HG02588 (cell line): Measurements from ENCODE around the gene PIP5K1C.

ENCODE experiments used
- ATAC-seq: cut with Tn5 transposase; IDR thresholded peaks from one replicate; pipeline ENCODE4 v1.9.1; 2021; ENCODE audit warnings: mild to moderate bottlenecking, moderate library complexity; ENCODE audit not compliant: unreplicated experiment

The PIP5K1C gene

DNA sequence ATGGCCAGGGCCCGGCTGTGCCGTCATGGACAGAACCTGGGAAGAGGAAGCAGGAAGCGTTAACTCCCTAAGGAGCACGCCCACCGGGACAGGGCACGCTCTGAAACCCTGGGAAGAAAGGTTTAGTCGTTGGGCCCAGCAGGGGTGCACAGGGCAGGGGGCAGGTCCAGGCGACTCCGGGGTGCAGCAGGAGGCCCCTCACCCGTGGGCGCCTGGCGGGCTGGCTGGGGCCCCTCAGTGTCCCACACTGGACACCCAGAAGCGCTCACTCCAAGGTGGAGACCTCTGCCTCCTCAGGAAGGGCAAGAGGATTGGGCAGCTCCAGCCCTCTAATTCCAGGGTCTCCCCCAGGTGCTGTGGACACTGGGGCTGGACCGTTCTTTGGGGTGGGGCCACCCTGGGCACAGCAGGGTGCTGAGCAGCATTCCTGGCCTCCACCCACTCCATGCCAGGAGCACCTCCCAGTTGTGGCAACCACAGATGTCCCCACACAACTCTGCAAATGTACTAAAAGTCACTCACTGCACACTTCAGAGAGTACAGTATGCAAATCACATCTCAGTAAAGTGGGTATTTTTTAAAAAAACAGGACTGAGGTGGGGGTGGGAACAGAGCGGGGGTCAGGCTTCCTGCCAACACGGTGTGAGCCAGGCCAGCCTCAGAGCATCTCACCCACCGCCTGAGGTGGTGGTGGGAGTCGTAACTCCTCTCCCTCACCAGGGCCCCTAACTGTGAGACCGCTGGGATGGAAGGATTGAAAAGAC lies 35.2 kb downstream of the PIP5K1C start:
- ATAC-seq: no peak

- no peak for ATAC-seq
Observed at GRCh38 chr19:3663838-3664237, 36.4 kb downstream of the PIP5K1C start.

- no peak for ATAC-seq
Observed at GRCh38 chr19:3661284-3662238, 38.7 kb downstream of the PIP5K1C start.

DNA sequence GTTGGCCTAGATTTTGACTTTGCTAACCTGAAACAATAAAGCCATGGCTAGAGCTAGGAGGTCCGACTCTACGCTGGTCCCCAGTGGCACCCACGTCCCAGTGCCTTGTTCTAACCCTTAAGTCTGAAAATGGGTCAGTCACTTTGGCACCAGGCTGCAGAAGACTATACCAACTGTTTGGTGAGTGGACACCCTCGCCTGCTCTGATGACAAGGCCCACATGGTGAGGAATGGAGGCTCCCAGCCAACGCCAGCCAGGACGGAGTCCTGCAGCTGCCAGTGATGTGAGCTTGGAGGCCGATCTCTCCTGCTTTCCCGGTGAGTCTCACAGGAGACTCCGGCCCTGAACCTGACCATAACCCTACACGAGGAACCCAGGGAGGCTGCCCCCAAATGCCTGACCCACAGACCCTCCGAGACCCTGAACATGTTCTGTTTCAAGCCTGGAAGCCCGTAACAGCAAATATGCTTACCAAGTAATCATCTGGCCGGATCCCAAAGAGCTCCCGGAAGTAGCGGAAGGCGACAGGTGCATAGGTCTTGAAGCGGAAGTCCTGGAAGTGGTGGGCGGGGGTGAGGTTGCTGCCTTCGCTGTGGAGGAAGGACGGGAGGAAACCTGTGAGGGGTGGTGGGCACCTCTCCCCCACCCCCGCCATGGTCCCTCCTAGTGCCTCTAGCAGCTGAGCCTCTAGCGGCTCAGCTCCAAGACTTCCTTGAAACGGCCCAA lies 39.6 kb downstream of the PIP5K1C start:
- ATAC-seq: no peak

- no peak for ATAC-seq
Observed at GRCh38 chr19:3659746-3660112, 40.5 kb downstream of the PIP5K1C start.

- ATAC-seq: no peak
Observed at GRCh38 chr19:3658870-3659745, 41.2 kb downstream of the PIP5K1C start.

DNA sequence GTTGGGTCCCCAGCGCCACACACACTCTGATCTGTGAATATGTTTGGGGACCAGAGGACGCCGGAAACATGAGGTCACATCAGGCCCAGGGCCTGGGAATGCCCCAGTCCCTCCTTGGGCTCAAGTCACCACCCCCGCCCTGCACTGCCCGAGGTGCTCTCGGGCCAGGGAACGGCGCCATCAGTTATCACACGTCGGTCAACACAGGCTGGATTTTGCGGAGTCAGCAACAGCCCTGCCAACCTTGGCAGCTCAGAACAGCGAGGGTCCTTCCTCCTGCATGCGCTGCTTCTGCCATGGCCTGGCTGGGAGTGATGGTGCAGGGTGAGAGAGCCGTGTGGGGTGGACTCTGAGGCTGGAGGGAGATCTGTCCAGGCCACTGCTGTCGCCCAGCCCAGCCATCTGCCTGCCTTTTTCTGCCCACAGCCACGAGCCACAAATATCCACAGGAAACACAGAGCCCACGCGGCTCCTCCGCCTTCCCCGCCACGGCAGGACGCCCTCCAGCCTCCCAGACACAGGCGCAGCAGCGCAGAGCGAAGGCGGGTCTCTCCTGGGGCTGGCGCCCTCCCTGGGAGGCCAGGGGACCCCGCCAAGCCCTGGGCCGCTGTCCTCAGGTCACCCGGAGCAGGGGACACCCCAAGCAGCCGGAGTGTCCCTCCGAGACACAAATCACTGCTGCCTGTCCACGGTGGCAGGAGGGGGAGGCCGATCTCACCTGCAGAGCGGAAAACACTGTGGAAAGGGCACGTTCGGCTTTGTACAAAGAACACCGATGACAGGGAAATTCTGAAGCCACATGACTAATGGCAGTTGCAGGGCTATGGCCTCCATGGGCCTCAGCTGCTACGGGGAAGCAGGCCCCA lies 42.0 kb downstream of the PIP5K1C start:
- ATAC-seq: no peak

DNA sequence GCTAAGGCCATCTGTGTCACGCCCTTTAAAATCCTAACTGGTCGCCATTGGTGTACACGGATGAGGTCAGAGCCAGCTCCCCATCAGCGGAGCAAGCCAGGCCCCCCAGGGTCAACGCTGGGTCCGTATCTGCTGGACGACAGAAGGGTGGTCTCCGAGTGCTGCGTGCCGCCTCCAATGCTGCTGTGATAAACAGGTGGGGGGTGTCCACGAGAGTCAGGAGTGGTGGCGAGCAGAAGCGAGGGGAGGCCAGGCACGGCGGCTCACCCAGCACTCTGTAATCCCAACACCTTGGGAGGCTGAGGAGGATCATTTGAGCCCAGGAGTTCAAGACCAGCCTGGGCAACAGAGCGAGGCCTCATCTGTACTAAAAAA lies 42.9 kb downstream of the PIP5K1C start:
- ATAC-seq: no peak

- ATAC-seq: no peak
Observed at GRCh38 chr19:3656747-3657394, 43.4 kb downstream of the PIP5K1C start.

- no peak for ATAC-seq
Observed at GRCh38 chr19:3656073-3656746, 44.1 kb downstream of the PIP5K1C start.

DNA sequence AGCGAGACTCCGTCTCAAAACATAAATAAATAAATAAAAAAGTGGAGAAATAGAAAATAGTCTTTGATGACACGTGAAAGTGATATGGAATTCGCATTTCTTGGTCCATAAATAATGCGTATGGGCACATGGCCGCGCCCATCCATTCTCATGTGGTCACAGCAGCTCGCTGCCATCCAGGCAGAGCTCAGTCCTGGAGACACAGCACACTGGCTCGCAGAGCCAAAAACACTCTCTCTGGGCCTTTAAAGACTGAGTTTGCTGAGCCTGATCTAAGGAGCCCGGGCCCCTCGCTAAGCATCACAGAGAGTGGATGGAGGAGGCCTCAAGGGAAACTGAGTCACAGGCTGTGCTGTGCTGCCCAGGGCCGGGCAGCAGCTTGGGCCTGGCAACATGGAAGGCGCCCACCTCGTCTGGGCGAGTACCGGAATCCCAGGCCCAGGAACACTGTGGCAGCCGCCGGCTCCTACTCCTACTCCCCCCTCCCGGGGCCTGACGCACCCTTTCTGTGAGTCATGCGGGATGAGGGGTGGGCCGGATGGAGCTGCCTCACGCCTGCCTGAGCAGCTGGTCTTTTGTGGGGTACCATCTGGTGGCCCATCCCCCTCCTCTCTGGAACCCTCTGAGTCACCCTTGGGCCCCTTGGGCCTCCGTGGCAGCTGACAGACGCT lies 44.7 kb downstream of the PIP5K1C start:
- no peak for ATAC-seq

DNA sequence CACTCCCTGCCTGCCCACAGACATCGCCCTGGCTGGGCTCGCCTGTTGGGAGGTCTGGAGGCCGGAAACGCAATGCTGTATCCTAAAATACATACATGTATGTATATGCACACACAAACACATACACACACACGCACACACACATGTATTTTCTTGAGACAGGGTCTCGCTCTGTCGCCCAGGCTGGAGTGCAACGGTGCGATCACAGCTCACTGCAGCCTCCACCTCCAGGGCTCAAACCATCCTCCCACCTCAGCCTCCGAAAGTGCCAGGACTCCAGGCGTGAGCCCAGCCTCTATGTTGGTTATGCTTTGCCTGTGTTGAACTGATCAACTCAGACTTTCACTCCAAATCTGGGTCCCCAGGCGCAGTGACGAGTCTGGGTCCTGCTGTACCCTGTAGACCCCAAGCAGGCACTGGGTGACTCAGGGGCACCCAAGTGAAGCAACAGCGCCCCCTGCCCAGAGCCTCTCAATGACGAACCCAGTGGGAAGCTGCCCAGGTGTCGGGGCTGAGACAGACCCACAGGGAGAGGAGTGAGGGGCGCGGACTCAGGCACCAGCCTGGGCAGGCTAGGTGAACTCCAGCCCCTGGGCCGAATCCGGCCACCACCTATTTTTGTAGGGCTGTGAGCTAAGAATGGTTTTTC lies 46.3 kb downstream of the PIP5K1C start:
- ATAC-seq: no peak

DNA sequence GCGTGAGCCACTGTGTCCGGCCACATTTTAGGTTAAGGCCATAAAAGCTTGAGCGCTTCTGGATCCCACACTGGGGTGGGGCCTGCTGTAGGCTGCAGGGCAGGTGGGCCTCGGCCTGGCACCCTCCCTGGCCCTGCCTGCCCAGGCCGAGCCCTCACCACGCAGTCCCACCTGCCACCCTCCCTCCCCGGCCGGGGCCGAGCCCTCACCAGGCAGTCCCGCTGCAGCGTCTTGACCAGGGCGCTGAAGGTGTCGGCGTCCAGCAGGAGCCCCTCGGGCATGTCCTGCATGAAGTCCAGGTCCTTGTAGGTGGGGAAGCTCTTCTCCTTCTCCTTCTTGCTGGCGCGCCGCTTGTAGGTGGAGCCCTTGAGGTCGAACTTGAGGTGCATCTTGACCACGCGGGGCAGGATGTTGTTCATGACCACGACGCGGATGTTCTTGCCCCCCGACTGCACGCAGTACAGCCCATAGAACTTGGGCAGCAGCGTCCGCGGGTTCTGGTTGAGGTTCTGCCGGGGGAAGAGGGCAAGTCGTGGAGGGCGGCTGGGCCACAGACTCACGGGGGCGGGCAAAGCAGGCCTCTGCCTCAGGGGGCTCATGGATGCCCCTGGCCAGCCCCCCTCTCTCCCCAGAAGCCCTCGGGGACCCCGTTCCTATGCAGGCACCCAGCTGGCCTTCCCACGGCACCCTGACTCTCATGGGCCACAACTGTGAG lies 47.0 kb downstream of the PIP5K1C start:
- ATAC-seq: no peak

DNA sequence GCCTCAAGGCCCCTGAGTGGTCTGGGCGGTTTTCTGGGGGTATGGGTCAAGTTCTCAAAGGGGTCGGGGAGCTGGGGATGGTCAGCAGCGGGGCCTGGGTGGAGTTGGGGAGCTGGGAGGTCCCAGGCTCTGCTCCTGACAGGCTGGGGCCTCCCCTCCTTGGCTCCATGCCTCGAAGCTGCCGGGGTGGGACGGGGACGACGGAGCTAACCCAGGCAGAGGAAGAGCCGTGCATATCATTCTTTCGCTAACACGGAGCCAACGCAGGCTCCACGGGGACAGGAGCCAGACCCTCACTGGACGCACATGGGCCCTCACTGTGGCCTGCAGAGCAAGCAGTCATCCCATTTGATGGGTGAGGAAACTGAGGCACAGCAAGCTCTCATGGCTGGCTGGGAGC lies 47.8 kb downstream of the PIP5K1C start:
- ATAC-seq: no peak

DNA sequence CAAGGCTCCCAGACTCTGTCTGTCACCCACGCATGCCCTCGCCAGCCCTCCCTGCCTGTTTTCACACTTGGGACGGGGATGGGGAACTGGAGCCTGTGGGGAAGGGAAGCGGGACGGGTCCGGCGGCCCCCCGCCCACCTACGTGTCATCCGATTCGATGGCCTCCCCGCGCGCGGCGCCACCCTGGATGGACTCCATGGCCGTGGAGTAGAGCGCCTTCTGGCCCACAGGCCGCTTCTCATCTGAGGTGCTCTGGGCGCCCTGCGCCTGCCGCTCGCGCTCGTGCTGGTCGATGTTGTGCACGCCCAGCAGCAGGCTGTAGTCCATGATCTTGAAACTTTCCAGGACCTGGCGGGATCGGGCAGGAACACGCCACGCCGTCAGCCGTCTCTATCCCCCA lies 48.6 kb downstream of the PIP5K1C start:
- no peak for ATAC-seq

- ATAC-seq: no peak
Observed at GRCh38 chr19:3649888-3650287, 50.4 kb downstream of the PIP5K1C start.
